ENCODE results near the gene MAP1B.

Gene MAP1B

GRCh38 chr5:72110394-72111013, 3.2 kb downstream of the MAP1B start:
- peak; percentile 28 for DNase-seq (ENCODE audit: low read depth)
- peak overlapping the region; percentile 35 for H3K4me3 ChIP-seq (ENCODE audit: low read length)
- TF ChIP-seq, protein P1, sequence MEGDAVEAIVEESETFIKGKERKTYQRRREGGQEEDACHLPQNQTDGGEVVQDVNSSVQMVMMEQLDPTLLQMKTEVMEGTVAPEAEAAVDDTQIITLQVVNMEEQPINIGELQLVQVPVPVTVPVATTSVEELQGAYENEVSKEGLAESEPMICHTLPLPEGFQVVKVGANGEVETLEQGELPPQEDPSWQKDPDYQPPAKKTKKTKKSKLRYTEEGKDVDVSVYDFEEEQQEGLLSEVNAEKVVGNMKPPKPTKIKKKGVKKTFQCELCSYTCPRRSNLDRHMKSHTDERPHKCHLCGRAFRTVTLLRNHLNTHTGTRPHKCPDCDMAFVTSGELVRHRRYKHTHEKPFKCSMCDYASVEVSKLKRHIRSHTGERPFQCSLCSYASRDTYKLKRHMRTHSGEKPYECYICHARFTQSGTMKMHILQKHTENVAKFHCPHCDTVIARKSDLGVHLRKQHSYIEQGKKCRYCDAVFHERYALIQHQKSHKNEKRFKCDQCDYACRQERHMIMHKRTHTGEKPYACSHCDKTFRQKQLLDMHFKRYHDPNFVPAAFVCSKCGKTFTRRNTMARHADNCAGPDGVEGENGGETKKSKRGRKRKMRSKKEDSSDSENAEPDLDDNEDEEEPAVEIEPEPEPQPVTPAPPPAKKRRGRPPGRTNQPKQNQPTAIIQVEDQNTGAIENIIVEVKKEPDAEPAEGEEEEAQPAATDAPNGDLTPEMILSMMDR (conservative IDR thresholded peaks at IDR 0.05; ENCODE audit: low read length) = no peak; the same call in 1 of the 2 replicates

GRCh38 chr5:72112389-72112788, 5.1 kb downstream of the MAP1B start:
- TF ChIP-seq, protein P1 (conservative IDR thresholded peaks at IDR 0.05; ENCODE audit: low read length) = no peak
- no peak overlapping the region for H3K4me3 ChIP-seq (ENCODE audit: low read length)
- no peak for DNase-seq (ENCODE audit: low read depth)

DNA sequence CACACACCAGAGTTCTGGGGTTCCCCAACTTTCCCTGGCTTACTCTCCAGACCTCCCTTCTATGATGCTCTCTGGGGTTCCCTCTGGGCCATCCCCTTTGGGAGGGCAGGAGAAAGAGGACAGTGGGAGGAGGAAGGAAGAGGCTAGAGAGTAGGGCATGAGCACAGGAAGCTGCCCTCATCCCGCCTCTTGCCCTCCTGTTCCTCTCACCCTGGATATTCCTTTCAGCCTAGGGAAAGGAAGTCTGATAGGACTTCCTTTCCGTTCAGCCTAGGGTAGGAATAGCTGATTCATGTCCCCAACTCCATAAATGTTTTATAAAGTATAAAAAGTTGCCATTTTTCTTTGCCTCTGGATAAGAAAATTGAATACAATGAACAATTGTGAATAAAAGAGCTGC, 7.4 kb downstream of the MAP1B start:
- TF ChIP-seq, protein P1 (conservative IDR thresholded peaks at IDR 0.05; ENCODE audit: low read length) = no peak
- no peak overlapping the region for H3K4me3 ChIP-seq (ENCODE audit: low read length)
- no peak for DNase-seq (ENCODE audit: low read depth)

- TF ChIP-seq, protein P1 (conservative IDR thresholded peaks at IDR 0.05; ENCODE audit: low read length) = no peak
- no peak for DNase-seq (ENCODE audit: low read depth)
- no peak overlapping the region for H3K4me3 ChIP-seq (ENCODE audit: low read length)
These were observed 8.0 kb downstream of the MAP1B start for GRCh38 chr5:72115296-72115695.

GRCh38 chr5:72117307-72117706, 10.0 kb downstream of the MAP1B start:
- no peak overlapping the region for H3K4me3 ChIP-seq (ENCODE audit: low read length)
- TF ChIP-seq, protein P1 (conservative IDR thresholded peaks at IDR 0.05; ENCODE audit: low read length) = no peak
- DNase-seq (ENCODE audit: low read depth) = peak; percentile 40

DNA sequence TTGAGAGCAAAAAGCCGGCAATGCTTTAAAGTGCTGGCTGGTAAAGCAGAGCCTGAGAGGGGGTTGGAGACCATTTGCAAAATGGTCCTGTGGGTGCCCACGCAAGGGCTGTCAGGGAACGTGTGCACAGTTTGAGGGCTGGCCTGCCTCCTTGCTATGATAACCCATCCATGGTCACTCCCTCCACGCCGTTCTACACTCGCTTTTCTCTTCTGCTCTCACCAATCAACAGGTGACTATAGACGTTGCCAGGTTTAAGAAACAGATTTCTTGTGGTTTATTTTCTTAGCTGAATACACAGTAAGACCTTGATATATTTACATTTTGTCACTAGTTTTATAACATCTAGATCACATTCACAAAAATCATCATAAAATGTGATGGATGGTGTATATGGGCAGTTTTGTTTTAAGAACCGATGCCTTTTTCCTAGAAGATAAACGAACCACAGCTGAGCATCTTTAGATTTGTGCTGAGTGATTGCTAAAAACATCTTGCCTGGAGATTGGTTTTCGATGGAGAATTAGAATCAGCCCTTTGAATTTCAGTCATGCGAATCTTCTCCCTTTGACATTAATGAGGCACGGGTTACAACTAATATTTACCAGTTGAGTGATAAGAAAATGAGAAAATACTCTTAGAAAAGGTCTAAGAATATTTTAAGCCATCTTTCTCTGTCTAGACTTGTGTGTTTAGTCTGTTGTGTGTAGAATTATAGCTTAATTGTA, 13.9 kb downstream of the MAP1B start:
- TF ChIP-seq, protein P1 (conservative IDR thresholded peaks at IDR 0.05; ENCODE audit: low read length) = no peak
- no peak for DNase-seq (ENCODE audit: low read depth)
- H3K4me3 ChIP-seq (ENCODE audit: low read length) = no peak overlapping the region
